Lower leg skin (tissue), 3 donors: ENCODE measurements around the gene FUS.

Experiments
- CTCF ChIP-seq, 3 donors: fragments of 450-650 bp; IDR thresholded peaks; one replicate each; pipeline ENCODE4 v1.5.1; 2016; ENCODE audit warnings: antibody characterized with exemption in 3 of 3, mild to moderate bottlenecking in 3 of 3, moderate library complexity in 2 of 3
- POLR2A ChIP-seq, 2 donors: fragments of 450-650 bp; IDR thresholded peaks; one replicate each; pipeline ENCODE4 v1.6.1; 2016 to 2017; ENCODE audit warnings: antibody characterized with exemption in 2 of 2, mild to moderate bottlenecking in 1 of 2, moderate library complexity in 1 of 2

DNA sequence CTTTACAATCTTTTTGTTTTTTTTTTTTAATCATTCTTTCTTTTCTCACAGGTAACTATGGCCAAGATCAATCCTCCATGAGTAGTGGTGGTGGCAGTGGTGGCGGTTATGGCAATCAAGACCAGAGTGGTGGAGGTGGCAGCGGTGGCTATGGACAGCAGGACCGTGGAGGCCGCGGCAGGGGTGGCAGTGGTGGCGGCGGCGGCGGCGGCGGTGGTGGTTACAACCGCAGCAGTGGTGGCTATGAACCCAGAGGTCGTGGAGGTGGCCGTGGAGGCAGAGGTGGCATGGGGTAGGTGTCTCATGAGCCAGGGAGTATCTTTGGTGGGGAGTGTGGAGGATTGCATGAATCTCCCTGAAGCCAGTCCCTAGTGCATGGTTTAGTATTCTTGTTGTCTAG, 4.9 kb downstream of the FUS start:
- TF ChIP-seq CTCF (IDR thresholded peaks at IDR 0.05), result no peak
- no peak for TF ChIP-seq POLR2A (IDR thresholded peaks at IDR 0.05)
